Gastrocnemius medialis (tissue), 4 donors: Measurements from ENCODE around the gene DLG4.

ENCODE experiments used
- CTCF ChIP-seq, 5 experiments: fragments of 450-650 bp in 3 of 5; fragments of 200-600 bp in 2 of 5; sonication (generic) in 2 of 5; IDR thresholded peaks in 4 of 5; conservative IDR thresholded peaks in 1 of 5; 1 replicate in 4 of 5; 2 replicates in 1 of 5; pipeline ENCODE4 v1.5.1; 2016 to 2019; ENCODE audit warnings: antibody characterized with exemption in 5 of 5, mild to moderate bottlenecking in 3 of 5, moderate library complexity in 3 of 5
- POLR2A ChIP-seq, 2 donors: fragments of 450-650 bp; IDR thresholded peaks; one replicate each; pipeline ENCODE4 v1.6.1; 2017; ENCODE audit warnings: antibody characterized with exemption in 2 of 2, mild to moderate bottlenecking in 2 of 2, moderate library complexity in 2 of 2

- TF ChIP-seq CTCF (IDR thresholded peaks at IDR 0.05 in 4 of 5, conservative IDR thresholded peaks at IDR 0.05 in 1 of 5), result peak; percentile 18 to 51 (median 40)
- TF ChIP-seq POLR2A (IDR thresholded peaks at IDR 0.05), result no peak
Observed at GRCh38 chr17:7220593-7221277, 1.1 kb upstream of the DLG4 start.
